ENCODE measurements around the gene CLOCK. TPM values are rescaled to one million over a fixed set of nuclear protein-coding genes. Genes with fewer than 3 reads are reported as not detected.

CLOCK gene
- total RNA-seq, 1 experiment from 2014 or later, result 24.9 TPM

DNA sequence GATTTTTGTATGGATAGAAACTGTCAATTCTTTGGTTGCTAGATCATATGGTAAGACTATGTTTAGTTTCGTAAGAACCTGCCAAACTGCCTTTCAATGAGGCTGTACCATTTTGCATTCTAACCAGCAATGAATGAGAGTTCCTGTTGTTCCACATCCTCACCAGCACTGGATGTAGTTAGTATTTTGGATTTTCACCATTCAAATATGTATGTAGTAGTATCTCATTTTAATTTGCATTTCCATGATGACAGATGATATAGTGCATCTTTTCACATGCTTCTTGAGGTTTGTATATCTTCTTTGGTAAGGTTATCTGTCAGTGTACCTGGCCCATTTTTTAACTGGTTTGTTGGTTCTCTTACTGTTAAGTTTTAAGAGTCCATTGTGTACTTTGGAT lies 34.6 kb downstream of the CLOCK start:
- no peaks in the 10 kb centered on the region for H3K9me3 ChIP-seq (ENCODE audit: control insufficient read depth, insufficient read depth, low read depth, low read length)
- CTCF ChIA-PET, result no interaction called here
- no peaks in the 10 kb centered on the region for H3K27me3 ChIP-seq (ENCODE audit: control insufficient read depth, insufficient read depth, low read length)
- no TSS peak for BruUV-seq (replicated peaks)
- intact Hi-C loops (cut with micrococcal nuclease; ENCODE audit: unreplicated experiment), result no loop called here
- no peaks in the 10 kb centered on the region for H3K36me3 ChIP-seq (ENCODE audit: control insufficient read depth, insufficient read depth, low read length)
- no peak overlapping the region for H3K4me3 ChIP-seq (ENCODE audit: low read depth in 2 of 2, low read length in 2 of 2)
- H3K4me1 ChIP-seq (ENCODE audit: control insufficient read depth, insufficient read depth, low read length), result no peaks in the 10 kb centered on the region
- no peak overlapping the region for H3K27ac ChIP-seq (ENCODE audit: low read length)
- ATAC-seq (no peak), DNase-seq (ENCODE audit: low read depth, low spot score) (no peak)
- in situ Hi-C loops (cut with HindIII; ENCODE audit: low pct_unique_long_range_greater_than_20kb, low sequenced_read_pairs), result no loop called here
- no peak for TF ChIP-seq POLR2AphosphoS5 (IDR thresholded peaks at IDR 0.05; ENCODE audit: low read depth, low read length)
- POLR2A ChIA-PET, result no interaction called here

DNA sequence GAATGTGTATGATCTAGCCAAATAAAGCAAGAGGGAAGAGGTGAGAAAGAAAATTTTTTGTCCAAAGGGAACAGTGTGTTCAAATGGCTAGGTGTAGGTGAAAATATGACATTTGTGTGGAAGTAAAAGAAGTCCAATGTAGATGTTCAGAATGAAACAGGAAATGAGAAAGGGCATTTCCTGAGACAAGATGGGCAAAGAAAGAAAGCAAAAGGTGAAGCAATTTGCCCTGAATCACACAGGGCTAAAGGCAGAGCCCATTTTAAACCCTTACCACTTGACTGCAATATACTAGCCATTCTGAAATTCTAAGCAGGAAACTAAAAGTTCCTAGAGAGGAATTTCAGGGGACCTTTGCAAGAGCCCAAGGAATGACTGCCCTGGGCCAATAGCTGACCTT lies 36.0 kb downstream of the CLOCK start:
- ATAC-seq (no peak), DNase-seq (ENCODE audit: low read depth, low spot score) (no peak)
- H3K4me3 ChIP-seq (ENCODE audit: low read depth in 2 of 2, low read length in 2 of 2), result no peak overlapping the region
- ChIA-PET POLR2A (no interaction called here), CTCF (no interaction called here)
- in situ Hi-C loops (cut with HindIII; ENCODE audit: low pct_unique_long_range_greater_than_20kb, low sequenced_read_pairs) (no loop called here), intact Hi-C loops (cut with micrococcal nuclease; ENCODE audit: unreplicated experiment) (no loop called here)
- no peaks in the 10 kb centered on the region for H3K4me1 ChIP-seq (ENCODE audit: control insufficient read depth, insufficient read depth, low read length)
- TF ChIP-seq SIN3A (IDR thresholded peaks at IDR 0.05; ENCODE audit: borderline replicate concordance, insufficient read depth, low read depth, low read length) (no peak), TCF7L2 (IDR thresholded peaks at IDR 0.05; ENCODE audit: low read depth, low read length) (no peak), POLR2AphosphoS5 (IDR thresholded peaks at IDR 0.05; ENCODE audit: low read depth, low read length) (no peak)
- TF ChIP-seq, protein P1, sequence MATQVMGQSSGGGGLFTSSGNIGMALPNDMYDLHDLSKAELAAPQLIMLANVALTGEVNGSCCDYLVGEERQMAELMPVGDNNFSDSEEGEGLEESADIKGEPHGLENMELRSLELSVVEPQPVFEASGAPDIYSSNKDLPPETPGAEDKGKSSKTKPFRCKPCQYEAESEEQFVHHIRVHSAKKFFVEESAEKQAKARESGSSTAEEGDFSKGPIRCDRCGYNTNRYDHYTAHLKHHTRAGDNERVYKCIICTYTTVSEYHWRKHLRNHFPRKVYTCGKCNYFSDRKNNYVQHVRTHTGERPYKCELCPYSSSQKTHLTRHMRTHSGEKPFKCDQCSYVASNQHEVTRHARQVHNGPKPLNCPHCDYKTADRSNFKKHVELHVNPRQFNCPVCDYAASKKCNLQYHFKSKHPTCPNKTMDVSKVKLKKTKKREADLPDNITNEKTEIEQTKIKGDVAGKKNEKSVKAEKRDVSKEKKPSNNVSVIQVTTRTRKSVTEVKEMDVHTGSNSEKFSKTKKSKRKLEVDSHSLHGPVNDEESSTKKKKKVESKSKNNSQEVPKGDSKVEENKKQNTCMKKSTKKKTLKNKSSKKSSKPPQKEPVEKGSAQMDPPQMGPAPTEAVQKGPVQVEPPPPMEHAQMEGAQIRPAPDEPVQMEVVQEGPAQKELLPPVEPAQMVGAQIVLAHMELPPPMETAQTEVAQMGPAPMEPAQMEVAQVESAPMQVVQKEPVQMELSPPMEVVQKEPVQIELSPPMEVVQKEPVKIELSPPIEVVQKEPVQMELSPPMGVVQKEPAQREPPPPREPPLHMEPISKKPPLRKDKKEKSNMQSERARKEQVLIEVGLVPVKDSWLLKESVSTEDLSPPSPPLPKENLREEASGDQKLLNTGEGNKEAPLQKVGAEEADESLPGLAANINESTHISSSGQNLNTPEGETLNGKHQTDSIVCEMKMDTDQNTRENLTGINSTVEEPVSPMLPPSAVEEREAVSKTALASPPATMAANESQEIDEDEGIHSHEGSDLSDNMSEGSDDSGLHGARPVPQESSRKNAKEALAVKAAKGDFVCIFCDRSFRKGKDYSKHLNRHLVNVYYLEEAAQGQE (IDR thresholded peaks at IDR 0.05; ENCODE audit: insufficient read depth in 1 of 2, low read depth in 2 of 2, low read length in 1 of 2), result no peak
- TF ChIP-seq, protein P2, sequence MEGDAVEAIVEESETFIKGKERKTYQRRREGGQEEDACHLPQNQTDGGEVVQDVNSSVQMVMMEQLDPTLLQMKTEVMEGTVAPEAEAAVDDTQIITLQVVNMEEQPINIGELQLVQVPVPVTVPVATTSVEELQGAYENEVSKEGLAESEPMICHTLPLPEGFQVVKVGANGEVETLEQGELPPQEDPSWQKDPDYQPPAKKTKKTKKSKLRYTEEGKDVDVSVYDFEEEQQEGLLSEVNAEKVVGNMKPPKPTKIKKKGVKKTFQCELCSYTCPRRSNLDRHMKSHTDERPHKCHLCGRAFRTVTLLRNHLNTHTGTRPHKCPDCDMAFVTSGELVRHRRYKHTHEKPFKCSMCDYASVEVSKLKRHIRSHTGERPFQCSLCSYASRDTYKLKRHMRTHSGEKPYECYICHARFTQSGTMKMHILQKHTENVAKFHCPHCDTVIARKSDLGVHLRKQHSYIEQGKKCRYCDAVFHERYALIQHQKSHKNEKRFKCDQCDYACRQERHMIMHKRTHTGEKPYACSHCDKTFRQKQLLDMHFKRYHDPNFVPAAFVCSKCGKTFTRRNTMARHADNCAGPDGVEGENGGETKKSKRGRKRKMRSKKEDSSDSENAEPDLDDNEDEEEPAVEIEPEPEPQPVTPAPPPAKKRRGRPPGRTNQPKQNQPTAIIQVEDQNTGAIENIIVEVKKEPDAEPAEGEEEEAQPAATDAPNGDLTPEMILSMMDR (IDR thresholded peaks at IDR 0.05), result no peak
- no TSS peak for BruUV-seq (replicated peaks)
- no peak overlapping the region for H3K27ac ChIP-seq (ENCODE audit: low read length)
- H3K9me3 ChIP-seq (ENCODE audit: control insufficient read depth, insufficient read depth, low read depth, low read length), result no peaks in the 10 kb centered on the region
- H3K27me3 ChIP-seq (ENCODE audit: control insufficient read depth, insufficient read depth, low read length), result no peaks in the 10 kb centered on the region
- H3K36me3 ChIP-seq (ENCODE audit: control insufficient read depth, insufficient read depth, low read length), result no peaks in the 10 kb centered on the region

DNA sequence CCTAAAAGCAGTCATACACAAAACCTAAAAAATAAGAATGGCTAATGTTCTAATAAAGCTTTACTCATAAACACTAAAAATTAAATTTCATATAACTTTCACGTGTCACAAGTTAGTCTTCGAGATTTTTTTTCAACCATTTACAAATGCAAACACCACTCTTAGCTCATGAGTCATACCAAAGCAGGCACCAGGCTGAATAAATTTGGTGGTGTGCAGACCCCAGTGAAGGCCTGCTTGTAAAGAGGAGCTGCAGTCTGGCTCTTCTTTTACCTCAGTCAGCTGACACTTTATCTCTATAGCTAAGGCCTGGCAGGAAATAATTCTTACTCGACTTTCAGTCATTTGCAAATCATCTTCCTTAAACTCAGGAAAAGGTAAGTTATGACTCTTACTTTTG lies 37.4 kb downstream of the CLOCK start:
- ChIA-PET CTCF (no interaction called here), POLR2A (no interaction called here)
- Histone ChIP-seq H3K36me3 (ENCODE audit: control insufficient read depth, insufficient read depth, low read length) (no peaks in the 10 kb centered on the region), H3K27me3 (ENCODE audit: control insufficient read depth, insufficient read depth, low read length) (no peaks in the 10 kb centered on the region), H3K27ac (ENCODE audit: low read length) (no peak overlapping the region), H3K4me3 (ENCODE audit: low read depth in 2 of 2, low read length in 2 of 2) (no peak overlapping the region), H3K4me1 (ENCODE audit: control insufficient read depth, insufficient read depth, low read length) (no peaks in the 10 kb centered on the region), H3K9me3 (ENCODE audit: control insufficient read depth, insufficient read depth, low read depth, low read length) (no peaks in the 10 kb centered on the region)
- DNase-seq (ENCODE audit: low read depth, low spot score), result no peak
- BruUV-seq (replicated peaks), result no TSS peak
- ATAC-seq, result no peak
- TF ChIP-seq, protein P1 (IDR thresholded peaks at IDR 0.05; ENCODE audit: insufficient read depth in 1 of 2, low read depth in 2 of 2, low read length in 1 of 2), result no peak
- no peak for TF ChIP-seq SIN3A (IDR thresholded peaks at IDR 0.05; ENCODE audit: borderline replicate concordance, insufficient read depth, low read depth, low read length)
- in situ Hi-C loops (cut with HindIII; ENCODE audit: low pct_unique_long_range_greater_than_20kb, low sequenced_read_pairs) (no loop called here), intact Hi-C loops (cut with micrococcal nuclease; ENCODE audit: unreplicated experiment) (no loop called here)

Data from Panc1 (cell line).